ENCODE results near the gene DPH5. TPM values are rescaled to one million over a fixed set of nuclear protein-coding genes. Genes with fewer than 3 reads are reported as not detected.

Gene DPH5, protein sequence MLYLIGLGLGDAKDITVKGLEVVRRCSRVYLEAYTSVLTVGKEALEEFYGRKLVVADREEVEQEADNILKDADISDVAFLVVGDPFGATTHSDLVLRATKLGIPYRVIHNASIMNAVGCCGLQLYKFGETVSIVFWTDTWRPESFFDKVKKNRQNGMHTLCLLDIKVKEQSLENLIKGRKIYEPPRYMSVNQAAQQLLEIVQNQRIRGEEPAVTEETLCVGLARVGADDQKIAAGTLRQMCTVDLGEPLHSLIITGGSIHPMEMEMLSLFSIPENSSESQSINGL
- total RNA-seq, result 36.7 and 40.4 TPM in 2 replicates

DNA sequence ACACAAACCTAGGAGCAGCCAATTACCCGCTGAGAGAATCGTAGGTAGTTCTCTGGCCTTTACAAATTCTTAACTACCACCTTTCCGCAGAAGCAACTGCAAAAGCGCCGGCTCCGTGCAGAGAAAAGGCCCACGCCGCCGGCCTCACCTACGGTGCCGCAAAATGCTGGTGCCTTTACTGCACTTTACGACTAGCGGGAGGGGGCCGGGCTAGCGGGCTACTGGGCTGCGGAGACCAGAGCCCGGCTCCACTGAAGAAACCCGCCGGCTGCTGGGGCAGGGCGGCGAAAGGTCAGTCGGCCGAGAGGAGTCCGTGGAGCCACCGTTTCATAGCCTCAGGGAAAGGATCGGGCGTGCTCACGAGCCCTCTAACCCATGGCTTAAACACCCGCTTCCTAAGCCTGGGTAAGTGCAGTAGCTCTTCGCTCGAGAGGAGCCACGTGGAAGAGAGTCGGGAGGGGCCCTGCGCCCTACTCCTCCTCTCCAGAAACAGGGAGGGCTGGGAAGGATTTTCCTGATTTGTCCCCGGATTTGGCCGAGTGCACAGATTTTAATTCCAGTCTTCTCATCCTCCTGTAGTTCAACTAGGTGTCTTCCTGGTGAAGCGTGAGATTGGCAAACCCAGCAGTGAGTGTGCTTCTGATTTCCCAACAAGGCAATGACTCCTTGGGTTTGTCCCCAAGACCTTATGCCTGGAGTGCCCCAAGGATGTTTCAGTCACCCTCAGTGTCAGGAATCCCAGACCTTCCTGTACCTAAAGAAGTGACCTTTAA lies at the start of gene DPH5:
Gene DPH5 (minus strand): TSS at position 128 of the 773 bp plus-strand sequence. CDS start 341 bp downstream, outside the sequence.

Other genes starting within 250 kb of the DPH5 start
- gene EXTL2, start 130.9 kb downstream of the DPH5 start, total RNA-seq, result 17.5 and 19.7 TPM in 2 replicates
- 15.9 and 23.2 TPM in 2 replicates for gene SLC30A7, start 129.7 kb downstream of the DPH5 start, total RNA-seq
- gene S1PR1, start 211.2 kb upstream of the DPH5 start, total RNA-seq, result 15.5 and 16.8 TPM in 2 replicates

Data from bronchus fibroblast of lung (primary cell).